IPS-20b (cell line): ENCODE data around the gene DEGS2.
"Not testable (repeated sequence)": the region's sequence is repeated elsewhere in the genome, so short reads cannot be mapped to it uniquely, and the experiment has no call there.

Experiments used
- H3K27ac ChIP-seq: one replicate; pipeline ENCODE4 v1.5.1; 2013; ENCODE audit warnings: low read length
- H3K27me3 ChIP-seq: 2 replicates; pipeline ENCODE4 v1.6.1; 2013; ENCODE audit warnings: mild to moderate bottlenecking, low read length, inconsistent platforms; ENCODE audit not compliant: insufficient read depth
- H3K36me3 ChIP-seq: 2 replicates; pipeline ENCODE4 v1.6.1; 2013; ENCODE audit warnings: low read depth, mild to moderate bottlenecking, inconsistent platforms, low read length, moderate library complexity; ENCODE audit not compliant: insufficient read depth
- H3K4me1 ChIP-seq: 2 replicates; pipeline ENCODE4 v1.6.1; 2013; ENCODE audit warnings: mild to moderate bottlenecking, control low read depth, inconsistent platforms, low read length, moderate library complexity; ENCODE audit not compliant: insufficient read depth
- H3K4me3 ChIP-seq: 2 replicates; pipeline ENCODE4 v1.5.1; 2013; ENCODE audit warnings: mild to moderate bottlenecking, low read length, inconsistent platforms
- H3K9ac ChIP-seq: 2 replicates; pipeline ENCODE4 v1.6.1; 2013; ENCODE audit warnings: low read depth, mild to moderate bottlenecking, inconsistent platforms, low read length, moderate library complexity
- H3K9me3 ChIP-seq: 2 replicates; pipeline ENCODE4 v1.6.1; 2013; ENCODE audit warnings: mild to moderate bottlenecking, low read depth, low read length, inconsistent platforms; ENCODE audit not compliant: insufficient read depth

DEGS2 gene

DNA sequence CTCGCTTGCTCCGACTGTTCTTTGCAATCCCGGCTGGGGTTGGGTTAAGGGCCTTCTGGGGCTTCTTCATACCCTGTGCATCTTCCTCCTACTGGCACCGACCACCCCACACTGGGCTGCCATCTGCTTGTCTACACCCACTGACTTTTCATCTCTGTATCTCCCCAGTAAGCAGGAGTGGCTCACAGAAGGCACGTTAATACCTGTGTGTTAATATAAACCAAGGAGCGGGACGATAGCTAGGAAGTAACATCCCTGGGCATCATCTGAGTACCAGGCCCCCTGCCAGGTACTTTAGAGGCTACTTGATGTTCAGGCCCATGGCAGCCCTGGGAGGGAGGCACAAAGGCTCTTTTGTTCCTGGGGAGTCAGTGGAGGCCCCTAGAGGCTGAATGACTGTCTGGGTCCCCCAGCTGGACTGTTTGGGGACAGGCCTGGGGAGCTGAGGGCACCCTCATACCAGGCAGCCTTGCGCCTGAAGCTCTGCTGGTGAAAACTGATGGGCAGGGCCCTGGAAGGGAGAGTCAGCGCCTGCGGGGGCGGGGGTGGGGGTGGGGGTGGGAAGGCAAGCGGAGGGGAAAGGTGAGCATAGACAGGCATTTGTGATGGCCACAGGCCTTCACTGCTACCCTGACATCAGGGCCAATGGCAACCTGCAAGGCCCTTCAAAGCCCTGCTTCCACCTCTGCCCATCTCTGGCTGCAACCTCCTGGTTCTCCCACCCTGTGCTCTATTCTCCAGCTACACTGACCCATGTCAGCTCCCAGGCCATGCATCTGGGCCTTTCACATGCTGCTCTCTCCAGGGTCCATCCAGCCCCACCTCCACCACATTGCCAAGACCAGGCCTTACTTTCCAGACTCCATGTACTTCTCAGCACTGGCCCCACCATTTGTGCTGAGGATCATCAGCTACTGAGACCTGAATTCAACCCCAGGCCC, 34.2 kb upstream of the DEGS2 start:
- Histone ChIP-seq H3K27ac (peak overlapping the region; percentile 10), H3K36me3 (no peaks in the 10 kb centered on the region), H3K4me1 (peaks cover 4% of the 10 kb centered on the region; the same call in 1 of the 2 replicates), H3K27me3 (no peaks in the 10 kb centered on the region), H3K9ac (peak overlapping the region; percentile 62; the same call in 1 of the 2 replicates), H3K9me3 (no peaks in the 10 kb centered on the region), H3K4me3 (peak overlapping the region; percentile 41; the same call in 1 of the 2 replicates)

- Histone ChIP-seq H3K4me1 (peaks cover 4% of the 10 kb centered on the region; the same call in 1 of the 2 replicates), H3K27me3 (no peaks in the 10 kb centered on the region), H3K9ac (peak overlapping the region; percentile 69; the same call in 1 of the 2 replicates), H3K9me3 (no peaks in the 10 kb centered on the region), H3K36me3 (no peaks in the 10 kb centered on the region), H3K4me3 (peak overlapping the region; percentile 53; the same call in 1 of the 2 replicates), H3K27ac (peak overlapping the region; percentile 10)
These were observed 33.4 kb upstream of the DEGS2 start for GRCh38 chr14:100192672-100193416.

DNA sequence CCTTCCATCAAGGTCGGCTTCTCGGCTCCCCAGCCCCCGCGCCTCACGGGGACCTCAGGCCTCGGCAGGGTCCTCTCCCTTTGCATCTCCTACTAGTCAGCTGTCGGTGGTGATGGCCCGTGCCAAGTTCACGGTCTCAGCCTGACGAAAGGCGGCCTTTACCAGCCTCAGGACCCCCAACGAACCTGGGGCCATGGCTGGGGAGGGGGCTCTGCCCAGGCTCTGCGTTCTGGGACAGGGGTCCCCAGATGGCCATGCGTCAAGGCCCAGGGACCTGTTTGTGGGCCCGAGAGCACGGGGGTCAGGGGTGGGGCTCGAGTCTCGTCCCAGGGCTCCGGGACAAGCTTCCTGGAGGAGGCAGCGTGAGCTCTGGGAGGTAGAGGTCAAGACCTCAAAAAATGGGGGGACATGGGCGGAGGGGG, 32.8 kb upstream of the DEGS2 start:
- Histone ChIP-seq H3K27me3 (no peaks in the 10 kb centered on the region), H3K4me1 (peaks cover 4% of the 10 kb centered on the region; the same call in 1 of the 2 replicates), H3K27ac (no peak overlapping the region), H3K9ac (peak overlapping the region; percentile 69; the same call in 1 of the 2 replicates), H3K9me3 (no peaks in the 10 kb centered on the region), H3K36me3 (no peaks in the 10 kb centered on the region), H3K4me3 (peak overlapping the region; percentile 53; the same call in 1 of the 2 replicates)

GRCh38 chr14:100191584-100192249, 32.3 kb upstream of the DEGS2 start:
- Histone ChIP-seq H3K4me1 (peaks cover 4% of the 10 kb centered on the region; the same call in 1 of the 2 replicates), H3K36me3 (no peaks in the 10 kb centered on the region), H3K27me3 (no peaks in the 10 kb centered on the region), H3K9ac (no peak overlapping the region), H3K4me3 (no peak overlapping the region), H3K27ac (no peak overlapping the region), H3K9me3 (no peaks in the 10 kb centered on the region)

DNA sequence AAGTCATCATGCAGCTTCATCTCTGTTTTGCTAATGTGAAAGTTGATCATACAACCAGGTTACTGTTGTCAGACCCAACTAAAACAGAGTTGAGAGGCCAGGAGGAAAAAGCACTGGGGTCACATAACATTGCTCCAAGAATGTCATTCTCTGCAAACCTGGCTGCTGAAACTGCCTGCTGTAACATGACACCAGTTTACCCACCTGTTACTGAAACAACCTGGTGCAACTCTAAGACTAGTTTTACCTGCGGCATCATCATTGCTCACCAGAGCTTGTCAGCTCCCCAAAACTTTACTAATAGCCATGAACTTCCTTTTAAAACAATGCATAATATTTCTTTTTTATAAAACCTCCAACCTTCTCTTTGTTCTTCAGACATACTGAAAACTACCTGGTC, 30.7 kb upstream of the DEGS2 start:
- H3K27ac ChIP-seq: no peak overlapping the region
- H3K4me1 ChIP-seq: peaks cover 4% of the 10 kb centered on the region; the same call in 1 of the 2 replicates
- no peak overlapping the region for H3K4me3 ChIP-seq
- H3K27me3 ChIP-seq: no peaks in the 10 kb centered on the region
- no peaks in the 10 kb centered on the region for H3K9me3 ChIP-seq
- no peak overlapping the region for H3K9ac ChIP-seq
- H3K36me3 ChIP-seq: no peaks in the 10 kb centered on the region

GRCh38 chr14:100188392-100189030, 29.1 kb upstream of the DEGS2 start:
- Histone ChIP-seq H3K27ac (no peak overlapping the region), H3K4me3 (no peak overlapping the region), H3K9me3 (no peaks in the 10 kb centered on the region), H3K4me1 (peaks cover 3% of the 10 kb centered on the region; the same call in 1 of the 2 replicates), H3K36me3 (no peaks in the 10 kb centered on the region), H3K27me3 (no peaks in the 10 kb centered on the region), H3K9ac (no peak overlapping the region)

GRCh38 chr14:100187247-100187833, 27.9 kb upstream of the DEGS2 start:
- H3K9ac ChIP-seq: no peak overlapping the region
- no peaks in the 10 kb centered on the region for H3K4me1 ChIP-seq
- H3K27ac ChIP-seq: no peak overlapping the region
- H3K36me3 ChIP-seq: no peaks in the 10 kb centered on the region
- no peaks in the 10 kb centered on the region for H3K9me3 ChIP-seq
- H3K27me3 ChIP-seq: no peaks in the 10 kb centered on the region
- H3K4me3 ChIP-seq: no peak overlapping the region

- not testable (repeated sequence) for H3K27ac ChIP-seq, H3K4me1 ChIP-seq, H3K9me3 ChIP-seq, H3K36me3 ChIP-seq, H3K27me3 ChIP-seq, H3K4me3 ChIP-seq, H3K9ac ChIP-seq
These were observed 22.6 kb upstream of the DEGS2 start for GRCh38 chr14:100181876-100182551.

- not testable (repeated sequence) for H3K9ac ChIP-seq, H3K27me3 ChIP-seq, H3K4me1 ChIP-seq, H3K9me3 ChIP-seq, H3K4me3 ChIP-seq, H3K36me3 ChIP-seq, H3K27ac ChIP-seq
These were observed 21.2 kb upstream of the DEGS2 start for GRCh38 chr14:100180671-100181070.

DNA sequence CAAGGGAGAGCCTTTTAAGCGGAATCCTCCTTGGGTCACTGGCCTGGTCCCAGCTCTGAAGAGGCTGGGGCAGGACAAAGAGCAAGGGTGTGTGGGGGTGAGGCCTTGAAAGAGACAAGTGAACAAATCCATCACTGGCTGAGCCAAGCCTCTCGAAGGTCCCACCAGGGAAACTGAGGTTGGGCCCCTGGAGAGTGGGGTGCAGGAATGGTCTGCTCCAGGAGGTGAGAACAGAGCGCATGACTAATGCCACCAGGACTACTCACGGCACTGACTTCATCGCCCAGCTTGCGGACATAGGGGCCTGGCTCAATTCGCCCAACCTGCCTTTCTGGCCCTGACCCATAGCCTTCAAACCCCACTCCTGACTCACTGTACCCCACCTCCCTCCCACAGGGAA, 19.2 kb upstream of the DEGS2 start:
- Histone ChIP-seq H3K27me3 (no peaks in the 10 kb centered on the region), H3K9ac (no peak overlapping the region), H3K36me3 (no peaks in the 10 kb centered on the region), H3K9me3 (no peaks in the 10 kb centered on the region), H3K27ac (no peak overlapping the region), H3K4me1 (no peaks in the 10 kb centered on the region), H3K4me3 (no peak overlapping the region)
